ENCODE measurements around the gene BCCIP. TPM values are rescaled to one million over a fixed set of nuclear protein-coding genes. Genes with fewer than 3 reads are reported as not detected.
A peak's percentile ranks its signal among the peaks of the same experiment; 100 is the strongest.

Gene BCCIP
- total and polyA plus RNA-seq, 8 donors: 39.4 to 86.2 (median 77.5) TPM

- no peak overlapping the region for H3K4me3 ChIP-seq
- no peak for TF ChIP-seq CTCF (IDR thresholded peaks at IDR 0.05)
- no peaks in the 10 kb centered on the region for H3K9me3 ChIP-seq
- no peak overlapping the region for H3K27ac ChIP-seq
- intact Hi-C loops (cut with DNase I): no loop called here
- H3K27me3 ChIP-seq: no peaks in the 10 kb centered on the region
- DNase-seq (no peak), ATAC-seq (no peak)
- no peaks in the 10 kb centered on the region for H3K4me1 ChIP-seq
- peaks cover 0 to 78% of the 10 kb centered on the region in 2 donors for H3K36me3 ChIP-seq
These were observed 21.2 kb upstream of the BCCIP start for GRCh38 chr10:125802131-125802530.

- no peaks in the 10 kb centered on the region for H3K9me3 ChIP-seq
- no peaks in the 10 kb centered on the region for H3K4me1 ChIP-seq
- intact Hi-C loops (cut with DNase I): no loop called here
- no peak for ATAC-seq
- no peak for DNase-seq
- no peak overlapping the region for H3K27ac ChIP-seq
- TF ChIP-seq CTCF (IDR thresholded peaks at IDR 0.05): no peak
- H3K36me3 ChIP-seq: peaks cover 0 to 78% of the 10 kb centered on the region in 2 donors
- no peak overlapping the region for H3K4me3 ChIP-seq
- H3K27me3 ChIP-seq: no peaks in the 10 kb centered on the region
These were observed 20.6 kb upstream of the BCCIP start for GRCh38 chr10:125802739-125803138.

- no peaks in the 10 kb centered on the region for H3K27me3 ChIP-seq
- peaks cover 0 to 83% of the 10 kb centered on the region in 2 donors for H3K36me3 ChIP-seq
- H3K4me1 ChIP-seq: no peaks in the 10 kb centered on the region
- no peak for TF ChIP-seq CTCF (IDR thresholded peaks at IDR 0.05)
- intact Hi-C loops (cut with DNase I): no loop called here
- peak in 1 of 4 donors; percentile 16 for DNase-seq
- H3K4me3 ChIP-seq: no peak overlapping the region
- peak; percentile 87 for ATAC-seq
- H3K27ac ChIP-seq: no peak overlapping the region
- H3K9me3 ChIP-seq: no peaks in the 10 kb centered on the region
These were observed 15.3 kb upstream of the BCCIP start for GRCh38 chr10:125808047-125808446.

GRCh38 chr10:125811251-125811650, 12.1 kb upstream of the BCCIP start:
- no peaks in the 10 kb centered on the region for H3K4me1 ChIP-seq

GRCh38 chr10:125812128-125812750, 11.1 kb upstream of the BCCIP start:
- peaks cover 0 to 67% of the 10 kb centered on the region in 2 donors for H3K36me3 ChIP-seq
- no peak for ATAC-seq
- H3K27me3 ChIP-seq: no peaks in the 10 kb centered on the region
- H3K4me3 ChIP-seq: no peak overlapping the region
- H3K4me1 ChIP-seq: no peaks in the 10 kb centered on the region
- intact Hi-C loops (cut with DNase I): no loop called here
- peak in 2 of 4 donors; percentile 22 to 53 for DNase-seq
- H3K27ac ChIP-seq: no peak overlapping the region
- TF ChIP-seq CTCF (IDR thresholded peaks at IDR 0.05): no peak
- H3K9me3 ChIP-seq: no peaks in the 10 kb centered on the region

More at GRCh38 chr10:125811251-125811650, 12.1 kb upstream of the BCCIP start:
- no peak for TF ChIP-seq CTCF (IDR thresholded peaks at IDR 0.05)
- Histone ChIP-seq H3K27me3 (no peaks in the 10 kb centered on the region), H3K9me3 (no peaks in the 10 kb centered on the region), H3K4me3 (no peak overlapping the region), H3K36me3 (peaks cover 0 to 77% of the 10 kb centered on the region in 2 donors), H3K27ac (no peak overlapping the region)
- DNase-seq (no peak), ATAC-seq (no peak)
- intact Hi-C loops (cut with DNase I): no loop called here

Measured in left lung (tissue), 10 donors.